NCI-H524 treated with DMSO at 0.1 percent for 48 hours (cell line): ENCODE data around the gene CPLX4.

Source experiments
- DNase-seq: peaks from one replicate; lab custom pipeline; 2025; lab: John Stamatoyannopoulos, UW

The CPLX4 gene

DNA sequence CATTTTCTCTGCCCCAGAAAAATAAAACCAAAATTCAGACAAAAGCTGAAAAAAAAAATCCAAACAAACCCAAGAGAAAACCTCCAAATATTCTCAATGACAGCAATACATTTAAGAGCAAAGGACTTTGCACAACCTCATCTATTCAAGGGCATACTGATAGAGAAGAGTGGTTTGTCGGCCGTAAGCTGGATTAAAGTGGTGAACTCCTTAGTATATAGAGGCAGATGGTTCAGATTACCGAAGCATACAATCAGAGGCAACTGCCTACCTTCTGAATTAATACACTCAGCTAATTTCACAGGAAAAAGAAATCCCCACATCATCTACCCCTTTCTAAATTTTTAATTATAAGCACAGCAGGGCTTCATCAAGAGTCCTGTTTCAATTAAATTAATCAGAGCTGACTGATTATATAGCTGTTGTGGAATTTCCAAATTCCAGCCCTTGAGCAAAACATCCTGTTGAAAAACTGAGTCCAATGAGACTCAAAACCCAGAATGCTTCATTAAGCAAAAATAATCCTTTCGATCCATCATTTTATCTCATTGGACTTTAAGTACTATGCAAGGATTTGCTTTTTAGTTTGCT is at the start of gene CPLX4:
CPLX4 (minus strand) TSS at position 190 of the 591 bp plus-strand sequence; CDS start at position 3, 187 bp downstream.
- DNase-seq, result peak; percentile 12

DNA sequence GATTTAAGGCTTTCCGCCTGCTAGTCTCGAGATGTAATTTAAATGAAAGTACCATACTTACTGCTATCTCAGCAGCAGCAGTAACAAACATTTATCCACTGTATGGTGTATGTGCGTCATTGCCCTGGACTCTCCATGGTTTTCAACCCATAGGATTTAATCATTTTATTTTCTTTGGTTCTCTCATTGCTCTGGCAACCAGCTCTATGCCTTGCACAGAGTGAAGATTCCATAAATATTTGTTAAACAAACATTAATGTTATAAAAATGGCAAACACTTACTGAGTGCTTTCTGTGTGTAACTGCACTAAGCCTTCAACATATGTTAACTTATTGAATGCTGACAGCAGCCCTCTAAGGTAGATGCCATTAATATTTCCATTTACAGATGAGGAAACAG is 41.9 kb upstream of the CPLX4 start:
- no peak for DNase-seq

DNA sequence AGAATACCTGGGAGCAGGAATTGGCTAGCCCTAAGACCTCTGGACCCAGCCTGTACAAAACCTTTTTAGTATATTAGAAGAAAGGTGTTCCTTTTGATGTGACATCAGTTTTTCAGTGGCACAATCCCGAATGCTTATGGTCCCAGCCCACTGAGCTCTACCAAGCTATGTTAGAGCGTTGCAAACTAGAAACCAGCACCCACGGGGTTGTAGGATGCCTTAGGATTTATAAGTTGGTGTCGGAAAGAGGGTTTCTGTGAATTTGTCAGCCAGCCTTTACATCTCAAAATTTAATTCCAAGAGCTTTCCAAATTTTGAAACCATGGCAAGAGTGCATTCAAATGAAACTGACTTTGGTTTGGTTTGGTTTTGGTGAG is 41.1 kb upstream of the CPLX4 start:
- DNase-seq, result no peak

DNA sequence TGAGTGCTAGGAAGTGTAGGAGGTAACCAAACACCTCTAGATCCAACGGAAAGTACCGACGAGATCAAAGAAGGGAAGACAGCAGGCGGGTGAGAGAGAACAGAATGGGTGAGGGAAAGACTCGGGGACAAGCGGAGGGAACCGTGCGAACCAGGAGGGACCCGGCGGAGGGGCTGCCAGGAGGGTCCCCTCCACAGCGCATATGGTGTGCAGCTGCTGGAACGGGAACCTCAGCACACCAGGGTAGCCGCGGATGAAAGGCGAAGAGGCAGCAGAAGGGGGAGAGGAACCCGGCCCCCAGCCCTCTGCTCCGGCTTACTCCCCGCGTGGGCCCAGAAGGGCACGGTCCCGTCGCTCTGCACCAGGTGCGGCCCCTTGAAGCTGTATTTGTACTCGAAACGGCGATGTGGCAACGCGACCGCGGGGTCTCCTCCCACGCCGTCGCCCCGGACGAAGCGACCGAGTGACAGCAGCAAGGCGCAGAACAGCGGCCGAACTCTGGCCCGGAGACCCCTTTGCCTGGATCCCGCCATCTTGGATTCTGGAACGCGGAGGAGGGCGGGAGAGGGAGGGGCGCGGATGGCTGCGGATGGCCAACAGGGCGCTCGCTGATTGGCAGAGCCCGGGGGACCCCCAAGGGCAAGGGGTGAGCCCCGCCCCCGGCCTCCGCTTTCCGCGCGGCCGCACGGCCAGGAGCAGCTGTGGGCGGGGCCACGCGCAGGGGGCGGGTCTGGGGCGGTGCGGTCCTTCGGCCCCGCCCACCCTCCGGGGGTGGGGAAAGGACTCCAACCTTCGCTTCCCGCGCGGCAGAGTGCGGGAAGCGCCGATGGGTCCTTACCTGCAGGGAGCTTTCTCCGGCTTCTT is 40.5 kb upstream of the CPLX4 start, which contains the start of gene LMAN1:
LMAN1 (minus strand) TSS at position 554 of the 864 bp plus-strand sequence; CDS start at position 533, 21 bp downstream.
- peak; percentile 37 for DNase-seq

GRCh38 chr18:59358414-59358711 is 39.9 kb upstream of the CPLX4 start:
- DNase-seq, result no peak

DNA sequence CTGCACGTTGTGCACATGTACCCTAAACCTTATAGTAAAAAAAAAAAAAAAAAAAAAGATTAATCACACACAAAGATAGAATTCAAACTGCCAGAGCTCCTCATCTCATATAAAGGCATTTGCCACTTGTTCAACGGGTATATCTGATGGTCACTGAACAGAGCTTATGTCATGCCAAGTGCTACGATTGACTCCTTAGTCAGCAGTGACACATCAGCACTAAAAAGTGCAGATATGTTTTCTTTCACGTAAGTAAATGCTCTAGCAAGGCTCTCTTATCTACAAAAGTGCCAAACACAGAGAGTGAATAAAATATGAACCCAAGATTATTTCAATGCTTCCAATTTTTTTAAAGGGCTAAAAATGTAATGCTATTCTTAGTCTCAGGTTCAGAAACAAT is 39.5 kb upstream of the CPLX4 start:
- DNase-seq, result no peak

DNA sequence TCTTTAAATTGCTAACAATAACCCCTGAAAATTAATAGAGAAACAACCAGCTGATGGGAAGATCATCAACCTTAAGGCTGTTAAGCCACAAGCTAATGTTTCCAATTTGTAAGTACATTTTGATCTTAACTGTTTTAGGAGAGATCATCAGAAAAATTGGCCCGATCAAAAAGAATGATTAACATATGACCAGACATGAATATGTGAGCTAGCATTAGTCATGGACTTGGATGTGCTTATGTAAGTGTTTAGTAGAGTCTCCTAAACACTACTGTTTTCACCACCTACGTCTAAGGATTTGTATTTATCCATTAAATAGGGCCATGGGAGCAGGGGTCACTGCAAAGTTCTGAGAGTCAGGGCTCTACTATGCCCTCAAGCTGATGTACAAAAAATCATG is 36.3 kb upstream of the CPLX4 start:
- no peak for DNase-seq

GRCh38 chr18:59353079-59353680 is 34.7 kb upstream of the CPLX4 start:
- no peak for DNase-seq

GRCh38 chr18:59352250-59352855 is 33.9 kb upstream of the CPLX4 start:
- DNase-seq, result no peak

GRCh38 chr18:59345556-59345955 is 27.1 kb upstream of the CPLX4 start:
- DNase-seq, result no peak

DNA sequence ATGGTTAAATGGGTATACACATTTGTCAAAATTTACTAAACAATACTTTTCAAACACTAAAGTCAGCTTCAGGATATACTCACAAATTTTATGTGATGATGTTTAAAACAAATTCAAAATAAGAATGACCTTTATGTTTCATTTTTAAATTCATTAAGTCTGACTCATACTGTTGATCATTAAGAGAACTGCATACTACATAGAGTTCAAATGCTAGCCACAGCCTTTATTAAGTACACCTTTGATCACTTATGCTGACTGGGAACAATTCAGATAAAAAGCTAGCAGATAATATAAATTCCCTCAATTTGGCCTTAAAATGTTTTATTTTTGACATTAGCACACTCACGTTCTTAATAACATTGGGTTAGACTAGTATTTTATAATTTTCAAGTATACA is 26.5 kb upstream of the CPLX4 start:
- DNase-seq, result no peak

GRCh38 chr18:59343926-59344325 is 25.5 kb upstream of the CPLX4 start:
- no peak for DNase-seq

GRCh38 chr18:59340817-59341216 is 22.4 kb upstream of the CPLX4 start:
- no peak for DNase-seq

- DNase-seq, result no peak
Observed at GRCh38 chr18:59340312-59340711, 21.9 kb upstream of the CPLX4 start.

- no peak for DNase-seq
Observed at GRCh38 chr18:59332986-59333385, 14.5 kb upstream of the CPLX4 start.

GRCh38 chr18:59328683-59329082 is 10.2 kb upstream of the CPLX4 start:
- DNase-seq, result no peak

GRCh38 chr18:59325965-59326364 is 7.5 kb upstream of the CPLX4 start:
- no peak for DNase-seq

DNA sequence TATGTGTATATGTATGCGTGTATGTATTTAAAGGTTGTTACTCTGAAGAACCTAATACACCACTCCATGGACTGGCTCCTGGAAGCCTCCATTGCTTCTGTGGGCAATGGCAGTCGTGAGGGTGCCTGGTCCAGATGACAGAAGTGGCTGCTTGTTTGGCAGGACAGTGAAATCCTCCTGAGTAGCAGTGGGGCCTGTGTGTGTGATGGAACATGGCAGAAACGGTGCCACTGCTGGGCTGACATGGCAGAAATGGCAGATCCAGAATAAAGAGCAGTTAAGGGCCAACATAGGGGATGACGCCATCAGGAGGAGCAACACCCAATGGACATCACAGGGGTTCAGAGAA is 6.1 kb upstream of the CPLX4 start:
- no peak for DNase-seq

GRCh38 chr18:59323931-59324622 is 5.6 kb upstream of the CPLX4 start:
- no peak for DNase-seq

GRCh38 chr18:59311631-59312030 is 6.8 kb downstream of the CPLX4 start:
- DNase-seq, result no peak

GRCh38 chr18:59308938-59309260 is 9.6 kb downstream of the CPLX4 start:
- DNase-seq, result no peak

- no peak for DNase-seq
Observed at GRCh38 chr18:59308248-59308937, 10.1 kb downstream of the CPLX4 start.
